Measurements from ENCODE around the gene BROX. TPM values are rescaled to one million over a fixed set of nuclear protein-coding genes. Genes with fewer than 3 reads are reported as not detected.

The BROX gene
- total RNA-seq, 2 donors from 2014 or later: 56.8 to 79.8 TPM

GRCh38 chr1:222781251-222781650 is 68.9 kb downstream of the BROX start:
- H3K36me3 ChIP-seq: no peaks in the 10 kb centered on the region
- no peak overlapping the region for H3K9ac ChIP-seq (ENCODE audit: low read depth in 2 of 2, low read length in 2 of 2)
- no peaks in the 10 kb centered on the region for H3K9me3 ChIP-seq
- no peak for TF ChIP-seq CTCF (IDR thresholded peaks at IDR 0.05)
- no peak overlapping the region for H3K4me3 ChIP-seq
- no peak for DNase-seq
- intact Hi-C loops (cut with DNase I): no loop called here
- no peak overlapping the region for H3K27ac ChIP-seq
- no peaks in the 10 kb centered on the region for H3K4me1 ChIP-seq
- no peaks in the 10 kb centered on the region for H3K27me3 ChIP-seq

- H3K4me1 ChIP-seq: no peaks in the 10 kb centered on the region
- no peak overlapping the region for H3K4me3 ChIP-seq
- no peaks in the 10 kb centered on the region for H3K36me3 ChIP-seq
- DNase-seq: no peak
- H3K9ac ChIP-seq (ENCODE audit: low read depth in 2 of 2, low read length in 2 of 2): no peak overlapping the region
- H3K9me3 ChIP-seq: no peaks in the 10 kb centered on the region
- intact Hi-C loops (cut with DNase I): no loop called here
- no peak for TF ChIP-seq CTCF (IDR thresholded peaks at IDR 0.05)
- no peak overlapping the region for H3K27ac ChIP-seq
- no peaks in the 10 kb centered on the region for H3K27me3 ChIP-seq
These were observed 70.7 kb downstream of the BROX start for GRCh38 chr1:222783051-222783450.

- Histone ChIP-seq H3K27ac (no peak overlapping the region), H3K4me1 (no peaks in the 10 kb centered on the region), H3K9me3 (no peaks in the 10 kb centered on the region), H3K9ac (ENCODE audit: low read depth in 2 of 2, low read length in 2 of 2) (no peak overlapping the region), H3K27me3 (no peaks in the 10 kb centered on the region), H3K4me3 (no peak overlapping the region), H3K36me3 (no peaks in the 10 kb centered on the region)
- intact Hi-C loops (cut with DNase I): no loop called here
- TF ChIP-seq CTCF (IDR thresholded peaks at IDR 0.05): no peak
- DNase-seq: no peak
These were observed 72.0 kb downstream of the BROX start for GRCh38 chr1:222784371-222784770.

Other genes with a start within 250 kb of the BROX start
- gene HHIPL2, start 164.5 kb upstream of the BROX start, total RNA-seq: under 1 TPM; 0.22 to 0.45 TPM
- gene TAF1A, start 122.6 kb upstream of the BROX start, total RNA-seq: 1 to 10 TPM; 5.1 to 5.6 TPM
- 10 to 100 TPM; 63.5 to 92.4 TPM for gene MIA3, start 94.5 kb upstream of the BROX start, total RNA-seq
- gene AIDA, start 73 bp upstream of the BROX start, total RNA-seq: 10 to 100 TPM; 36.0 to 44.1 TPM
- 10 to 100 TPM in 1 of 2 donors, 1 to 10 TPM in 1; 8.5 to 19.5 TPM for gene FAM177B, start 24.6 kb downstream of the BROX start, total RNA-seq
- gene DISP1, start 102.5 kb downstream of the BROX start, total RNA-seq: 1 to 10 TPM; 2.5 to 2.9 TPM